ENCODE measurements around the gene TAS2R38.

DNA sequence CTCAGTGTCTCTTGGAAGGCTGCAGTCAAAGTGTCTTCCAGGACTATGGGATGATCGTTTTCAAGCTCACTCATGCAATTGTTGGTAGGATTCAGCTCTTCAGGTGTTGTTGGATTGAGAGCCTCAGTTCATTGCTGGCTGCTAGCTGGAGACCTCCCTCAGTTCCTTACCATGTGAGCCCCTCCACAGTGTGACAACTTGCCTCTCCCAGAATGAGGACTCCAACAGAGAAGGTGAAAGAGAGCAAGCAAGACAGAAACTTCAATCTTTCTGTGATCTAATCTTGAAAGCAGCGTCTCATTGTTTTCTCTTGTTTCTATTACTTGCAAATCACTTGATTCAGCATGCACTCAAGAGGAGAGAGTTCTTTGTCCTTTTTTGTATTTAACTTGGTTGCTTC, 44.6 kb upstream of the TAS2R38 start:
- no peak for TF ChIP-seq POLR2AphosphoS5 (IDR thresholded peaks at IDR 0.05)
- no peak for TF ChIP-seq CTCF (IDR thresholded peaks at IDR 0.05)
- no peak for TF ChIP-seq POLR2A (IDR thresholded peaks at IDR 0.05)

All from stomach (tissue), 4 donors.